ENCODE measurements around the gene REC8. TPM values are rescaled to one million over a fixed set of nuclear protein-coding genes. Genes with fewer than 3 reads are reported as not detected.

The REC8 gene
- total and polyA plus RNA-seq, 2 of the 13 experiments (the other 11 are each of a cell fraction or from before 2014, with no cell fraction given): 3.4 to 14.7 TPM

- peak; percentile 85 for TF ChIP-seq SOX5 (CRISPR knock-in tag; IDR thresholded peaks at IDR 0.05; ENCODE audit: borderline replicate concordance)
- peak; percentile 98 for TF ChIP-seq ZNF44 (CRISPR knock-in tag; IDR thresholded peaks at IDR 0.05)
- peak; percentile 98 for TF ChIP-seq NR2C2 (CRISPR knock-in tag; IDR thresholded peaks at IDR 0.05; ENCODE audit: borderline replicate concordance)
- no peak for TF ChIP-seq PLRG1 (conservative IDR thresholded peaks at IDR 0.05)
- TF ChIP-seq HOXA5 (CRISPR knock-in tag; IDR thresholded peaks at IDR 0.05): peak; percentile 99
- no peak for TF ChIP-seq ZNF672 (CRISPR knock-in tag; IDR thresholded peaks at IDR 0.05)
- peak; percentile 99 for TF ChIP-seq ZNF709 (CRISPR knock-in tag; IDR thresholded peaks at IDR 0.05)
- peak; percentile 99 for TF ChIP-seq BORCS8-MEF2B (CRISPR knock-in tag; IDR thresholded peaks at IDR 0.05)
- peak; percentile 83 for TF ChIP-seq ATF3 (CRISPR knock-in tag; IDR thresholded peaks at IDR 0.05)
- TF ChIP-seq RARG (CRISPR knock-in tag; IDR thresholded peaks at IDR 0.05; ENCODE audit: low read depth): peak; percentile 29; the same call in 1 of the 2 replicates
- peak; percentile 92 for TF ChIP-seq SATB2 (CRISPR knock-in tag; IDR thresholded peaks at IDR 0.05)
- TF ChIP-seq HDAC6 (IDR thresholded peaks at IDR 0.05; ENCODE audit: low read depth, low read length): no peak
- peak; percentile 84 for TF ChIP-seq ZNF740 (CRISPR knock-in tag; IDR thresholded peaks at IDR 0.05)
- peak; percentile 94; the same call in 1 of the 2 replicates for TF ChIP-seq HNF1B (CRISPR knock-in tag; IDR thresholded peaks at IDR 0.05)
- TF ChIP-seq MBD4 (IDR thresholded peaks at IDR 0.05; ENCODE audit: borderline replicate concordance, low read length): no peak
- TF ChIP-seq ZFAT (CRISPR knock-in tag; conservative IDR thresholded peaks at IDR 0.05): no peak
- peak; percentile 98 for TF ChIP-seq ZFP1 (CRISPR knock-in tag; IDR thresholded peaks at IDR 0.05)
- TF ChIP-seq ZBTB44 (CRISPR knock-in tag; IDR thresholded peaks at IDR 0.05): peak; percentile 94
- peak; percentile 95; the same call in 1 of the 2 replicates for TF ChIP-seq ZNF616 (CRISPR knock-in tag; IDR thresholded peaks at IDR 0.05; ENCODE audit: low read depth)
- TF ChIP-seq MAFF (IDR thresholded peaks at IDR 0.05; ENCODE audit: low read depth, low read length): no peak
- peak; percentile 89 for TF ChIP-seq NFAT5 (CRISPR knock-in tag; IDR thresholded peaks at IDR 0.05)
These were observed 16.6 kb downstream of the REC8 start, which contains the start of gene IPO4 (continued) for GRCh38 chr14:24188251-24189058.

All from HepG2 (cell line).